ENCODE measurements around the gene OSBPL6. TPM values are rescaled to one million over a fixed set of nuclear protein-coding genes. Genes with fewer than 3 reads are reported as not detected.

The OSBPL6 gene
- total and polyA plus RNA-seq, 9 of the 15 experiments (the other 6 are each of a cell fraction or from before 2014, with no cell fraction given), result 3.4 to 12.7 (median 9.3) TPM

DNA sequence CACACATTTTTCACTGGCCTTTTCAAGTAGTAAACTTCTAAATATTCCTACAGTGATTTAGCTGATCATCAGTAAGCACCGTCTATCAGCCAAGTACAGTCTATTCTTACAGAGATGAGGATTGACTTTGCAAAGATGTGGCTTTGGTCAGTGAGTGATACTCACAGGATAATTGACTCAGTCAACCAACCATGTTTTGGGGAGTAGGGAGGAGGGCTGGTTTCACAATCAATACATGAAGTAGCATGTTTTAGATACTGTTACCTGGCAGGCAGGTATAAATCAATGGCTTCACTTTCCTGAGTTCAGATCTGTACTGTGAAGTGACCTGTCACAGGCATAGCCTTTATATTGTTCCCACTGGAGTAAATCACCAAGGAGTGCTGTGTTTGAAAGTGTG is 27.2 kb downstream of the OSBPL6 start:
- FAIRE-seq (no peak), ATAC-seq (no peak), DNase-seq (ENCODE audit: extremely low read depth in 1 of 4, low spot score in 3 of 4) (no peak)
- no peaks in the 10 kb centered on the region for H3K79me2 ChIP-seq (ENCODE audit: control insufficient read depth, insufficient read depth, low read length)
- no peak overlapping the region for H3K4me2 ChIP-seq (ENCODE audit: insufficient read depth, low read length)
- H3K27me3 ChIP-seq (ENCODE audit: control insufficient read depth in 2 of 2, insufficient read depth in 2 of 2, low read length in 2 of 2), result no peaks in the 10 kb centered on the region
- intact Hi-C loops (cut with micrococcal nuclease) (no loop called here), in situ Hi-C loops (cut with MboI) (no loop called here)
- no peak overlapping the region for H3K4me3 ChIP-seq
- TF ChIP-seq ZZZ3 (IDR thresholded peaks at IDR 0.05), result no peak
- TF ChIP-seq, protein P1, sequence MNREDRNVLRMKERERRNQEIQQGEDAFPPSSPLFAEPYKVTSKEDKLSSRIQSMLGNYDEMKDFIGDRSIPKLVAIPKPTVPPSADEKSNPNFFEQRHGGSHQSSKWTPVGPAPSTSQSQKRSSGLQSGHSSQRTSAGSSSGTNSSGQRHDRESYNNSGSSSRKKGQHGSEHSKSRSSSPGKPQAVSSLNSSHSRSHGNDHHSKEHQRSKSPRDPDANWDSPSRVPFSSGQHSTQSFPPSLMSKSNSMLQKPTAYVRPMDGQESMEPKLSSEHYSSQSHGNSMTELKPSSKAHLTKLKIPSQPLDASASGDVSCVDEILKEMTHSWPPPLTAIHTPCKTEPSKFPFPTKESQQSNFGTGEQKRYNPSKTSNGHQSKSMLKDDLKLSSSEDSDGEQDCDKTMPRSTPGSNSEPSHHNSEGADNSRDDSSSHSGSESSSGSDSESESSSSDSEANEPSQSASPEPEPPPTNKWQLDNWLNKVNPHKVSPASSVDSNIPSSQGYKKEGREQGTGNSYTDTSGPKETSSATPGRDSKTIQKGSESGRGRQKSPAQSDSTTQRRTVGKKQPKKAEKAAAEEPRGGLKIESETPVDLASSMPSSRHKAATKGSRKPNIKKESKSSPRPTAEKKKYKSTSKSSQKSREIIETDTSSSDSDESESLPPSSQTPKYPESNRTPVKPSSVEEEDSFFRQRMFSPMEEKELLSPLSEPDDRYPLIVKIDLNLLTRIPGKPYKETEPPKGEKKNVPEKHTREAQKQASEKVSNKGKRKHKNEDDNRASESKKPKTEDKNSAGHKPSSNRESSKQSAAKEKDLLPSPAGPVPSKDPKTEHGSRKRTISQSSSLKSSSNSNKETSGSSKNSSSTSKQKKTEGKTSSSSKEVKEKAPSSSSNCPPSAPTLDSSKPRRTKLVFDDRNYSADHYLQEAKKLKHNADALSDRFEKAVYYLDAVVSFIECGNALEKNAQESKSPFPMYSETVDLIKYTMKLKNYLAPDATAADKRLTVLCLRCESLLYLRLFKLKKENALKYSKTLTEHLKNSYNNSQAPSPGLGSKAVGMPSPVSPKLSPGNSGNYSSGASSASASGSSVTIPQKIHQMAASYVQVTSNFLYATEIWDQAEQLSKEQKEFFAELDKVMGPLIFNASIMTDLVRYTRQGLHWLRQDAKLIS (CRISPR knock-in tag; IDR thresholded peaks at IDR 0.05), result no peak
- TF ChIP-seq ZKSCAN3 (CRISPR knock-in tag; IDR thresholded peaks at IDR 0.05), result no peak
- TF ChIP-seq GATAD2A (IDR thresholded peaks at IDR 0.05), result no peak
- TF ChIP-seq MCM5 (IDR thresholded peaks at IDR 0.05; ENCODE audit: low read depth), result no peak
- TF ChIP-seq, protein P2, sequence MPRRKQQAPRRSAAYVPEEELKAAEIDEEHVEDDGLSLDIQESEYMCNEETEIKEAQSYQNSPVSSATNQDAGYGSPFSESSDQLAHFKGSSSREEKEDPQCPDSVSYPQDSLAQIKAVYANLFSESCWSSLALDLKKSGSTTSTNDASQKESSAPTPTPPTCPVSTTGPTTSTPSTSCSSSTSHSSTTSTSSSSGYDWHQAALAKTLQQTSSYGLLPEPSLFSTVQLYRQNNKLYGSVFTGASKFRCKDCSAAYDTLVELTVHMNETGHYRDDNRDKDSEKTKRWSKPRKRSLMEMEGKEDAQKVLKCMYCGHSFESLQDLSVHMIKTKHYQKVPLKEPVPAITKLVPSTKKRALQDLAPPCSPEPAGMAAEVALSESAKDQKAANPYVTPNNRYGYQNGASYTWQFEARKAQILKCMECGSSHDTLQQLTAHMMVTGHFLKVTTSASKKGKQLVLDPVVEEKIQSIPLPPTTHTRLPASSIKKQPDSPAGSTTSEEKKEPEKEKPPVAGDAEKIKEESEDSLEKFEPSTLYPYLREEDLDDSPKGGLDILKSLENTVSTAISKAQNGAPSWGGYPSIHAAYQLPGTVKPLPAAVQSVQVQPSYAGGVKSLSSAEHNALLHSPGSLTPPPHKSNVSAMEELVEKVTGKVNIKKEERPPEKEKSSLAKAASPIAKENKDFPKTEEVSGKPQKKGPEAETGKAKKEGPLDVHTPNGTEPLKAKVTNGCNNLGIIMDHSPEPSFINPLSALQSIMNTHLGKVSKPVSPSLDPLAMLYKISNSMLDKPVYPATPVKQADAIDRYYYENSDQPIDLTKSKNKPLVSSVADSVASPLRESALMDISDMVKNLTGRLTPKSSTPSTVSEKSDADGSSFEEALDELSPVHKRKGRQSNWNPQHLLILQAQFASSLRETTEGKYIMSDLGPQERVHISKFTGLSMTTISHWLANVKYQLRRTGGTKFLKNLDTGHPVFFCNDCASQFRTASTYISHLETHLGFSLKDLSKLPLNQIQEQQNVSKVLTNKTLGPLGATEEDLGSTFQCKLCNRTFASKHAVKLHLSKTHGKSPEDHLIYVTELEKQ (CRISPR knock-in tag; IDR thresholded peaks at IDR 0.05), result no peak
- TF ChIP-seq SOX6 (IDR thresholded peaks at IDR 0.05), result no peak
- no peak for TF ChIP-seq NCOA2 (IDR thresholded peaks at IDR 0.05; ENCODE audit: partially characterized antibody in 2 of 2)
- TF ChIP-seq HDAC2 (IDR thresholded peaks at IDR 0.05), result no peak
- H3K9me3 ChIP-seq (replicated peaks; ENCODE audit: control insufficient read depth, insufficient read depth, low read depth, low read length), result no peaks in the 10 kb centered on the region
- no TSS peak for BruUV-seq (replicated peaks)
- no peak overlapping the region for H2AFZ ChIP-seq (ENCODE audit: low read depth, low read length)
- no peak overlapping the region for H3K9ac ChIP-seq (ENCODE audit: insufficient read depth in 1 of 2, low read depth in 2 of 2, low read length in 2 of 2)
- CTCF ChIA-PET (ENCODE audit: low intra/inter-chr PET ratio), result no interaction called here
- no peak overlapping the region for H3K27ac ChIP-seq (ENCODE audit: extremely low read depth, low read depth, low read length)
- 0 out of 5 replicates have a peak, but pooled peaks cover 0 to 7% of the 10 kb centered on the region in 2 experiments for H3K4me1 ChIP-seq (replicated peaks in 1 of 2; ENCODE audit: control insufficient read depth in 2 of 2, insufficient read depth in 2 of 2, low read length in 2 of 2)
- WGBS (ENCODE audit: insufficient coverage, low coverage, missing lambda C conversion rate), result 18% methylated on average over 1 of the region's 1 CpG
- H4K20me1 ChIP-seq (replicated peaks; ENCODE audit: control insufficient read depth, insufficient read depth, low read length), result no peaks in the 10 kb centered on the region
- H3K9me1 ChIP-seq (ENCODE audit: control insufficient read depth, insufficient read depth, low read length), result no peaks in the 10 kb centered on the region
- H3K36me3 ChIP-seq (ENCODE audit: control insufficient read depth, insufficient read depth, low read length), result no peaks in the 10 kb centered on the region
- POLR2A ChIA-PET, result interaction anchor here (1.2 kb wide), 1 partner anchor 14 kb away, joined by 3 read pairs; no protein-coding TSS in a partner anchor
